GM12874 (cell line): ENCODE data around the gene ZNF697.

ENCODE experiments used
- CTCF ChIP-seq: IDR thresholded peaks from 2 replicates; pipeline ENCODE4 v1.5.1; 2011; ENCODE audit warnings: low read depth, mild to moderate bottlenecking, control low read depth, low read length, moderate library complexity; ENCODE audit not compliant: insufficient read depth

Gene ZNF697

DNA sequence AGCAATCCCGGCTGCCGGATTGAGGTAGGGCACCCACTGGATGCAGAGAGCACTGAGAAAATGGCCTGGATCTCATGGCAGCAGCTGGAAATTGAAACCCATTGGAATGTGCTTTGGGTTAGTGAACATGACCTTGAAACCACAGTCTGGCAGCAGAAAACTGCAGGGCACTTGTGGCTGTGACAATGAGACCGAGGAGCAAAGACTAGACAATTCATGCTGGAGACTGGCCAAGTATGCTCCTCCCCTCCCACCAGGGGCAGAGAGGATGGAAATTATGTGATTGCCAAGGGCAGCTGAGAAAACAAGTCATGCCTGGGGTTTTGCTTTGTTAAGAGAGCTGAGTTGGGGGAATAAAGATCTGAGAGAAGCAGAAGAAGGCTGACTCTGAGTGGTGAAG, 60.7 kb downstream of the ZNF697 start:
- TF ChIP-seq CTCF = no peak

DNA sequence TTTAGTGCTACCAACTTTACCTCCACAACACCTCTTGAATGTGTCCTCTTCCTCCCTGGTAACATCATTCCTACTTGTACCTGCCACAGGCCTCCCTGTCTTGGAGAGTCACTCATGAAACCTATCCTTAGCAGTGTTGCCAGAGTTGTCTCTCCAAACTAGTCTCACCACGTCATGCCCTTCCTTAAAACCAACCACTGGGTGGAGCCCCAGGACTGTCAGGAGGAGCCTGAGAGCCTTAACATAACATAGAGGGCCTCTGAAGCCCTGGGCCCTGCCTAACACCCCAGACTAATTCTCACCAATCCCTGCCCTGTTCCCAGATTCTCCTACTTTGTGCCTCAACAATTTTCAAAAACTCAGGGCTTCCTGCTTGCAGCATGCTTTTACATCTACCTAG, 65.3 kb downstream of the ZNF697 start:
- peak; percentile 51; the same call in 1 of the 2 replicates for TF ChIP-seq CTCF

GRCh38 chr1:119573886-119574285, 74.2 kb downstream of the ZNF697 start:
- TF ChIP-seq CTCF = no peak
